ENCODE data around the gene IL5. TPM values are rescaled to one million over a fixed set of nuclear protein-coding genes. Genes with fewer than 3 reads are reported as not detected.

Gene IL5
- polyA plus RNA-seq, 1 donor from 2014 or later: not detected

Other genes with a start within 250 kb of the IL5 start
- gene SLC22A4, start 249.1 kb downstream of the IL5 start, polyA plus RNA-seq: 1.0 and 2.0 TPM in 2 replicates
- gene SLC22A5, start 173.8 kb downstream of the IL5 start, polyA plus RNA-seq: 5.2 and 5.5 TPM in 2 replicates
- gene IRF1, start 52.7 kb downstream of the IL5 start, polyA plus RNA-seq: 0.67 and 0.96 TPM in 2 replicates
- 6.7 and 7.5 TPM in 2 replicates for gene RAD50, start 13.5 kb upstream of the IL5 start, polyA plus RNA-seq
- gene IL13, start 114.7 kb upstream of the IL5 start, polyA plus RNA-seq: 0.25 TPM in 1 of 2 replicates, not detected in the other
- not detected in 2 replicates for gene IL4, start 130.5 kb upstream of the IL5 start, polyA plus RNA-seq
- 84.6 and 94.4 TPM in 2 replicates for gene KIF3A, start 194.0 kb upstream of the IL5 start, polyA plus RNA-seq
- gene CCNI2, start 203.9 kb upstream of the IL5 start, polyA plus RNA-seq: not detected in 2 replicates
- 33.6 and 37.7 TPM in 2 replicates for gene SEPTIN8, start 233.7 kb upstream of the IL5 start, polyA plus RNA-seq